LoVo (cell line): ENCODE results near the gene MGAT4B.
"Not testable (repeated sequence)": the region's sequence is repeated elsewhere in the genome, so short reads cannot be mapped to it uniquely, and the experiment has no call there.

ENCODE experiments used
- DNase-seq: peaks from one replicate; pipeline ENCODE4 v3.0.0-alpha.2; 2016; ENCODE audit warnings: low spot score

Gene MGAT4B

DNA sequence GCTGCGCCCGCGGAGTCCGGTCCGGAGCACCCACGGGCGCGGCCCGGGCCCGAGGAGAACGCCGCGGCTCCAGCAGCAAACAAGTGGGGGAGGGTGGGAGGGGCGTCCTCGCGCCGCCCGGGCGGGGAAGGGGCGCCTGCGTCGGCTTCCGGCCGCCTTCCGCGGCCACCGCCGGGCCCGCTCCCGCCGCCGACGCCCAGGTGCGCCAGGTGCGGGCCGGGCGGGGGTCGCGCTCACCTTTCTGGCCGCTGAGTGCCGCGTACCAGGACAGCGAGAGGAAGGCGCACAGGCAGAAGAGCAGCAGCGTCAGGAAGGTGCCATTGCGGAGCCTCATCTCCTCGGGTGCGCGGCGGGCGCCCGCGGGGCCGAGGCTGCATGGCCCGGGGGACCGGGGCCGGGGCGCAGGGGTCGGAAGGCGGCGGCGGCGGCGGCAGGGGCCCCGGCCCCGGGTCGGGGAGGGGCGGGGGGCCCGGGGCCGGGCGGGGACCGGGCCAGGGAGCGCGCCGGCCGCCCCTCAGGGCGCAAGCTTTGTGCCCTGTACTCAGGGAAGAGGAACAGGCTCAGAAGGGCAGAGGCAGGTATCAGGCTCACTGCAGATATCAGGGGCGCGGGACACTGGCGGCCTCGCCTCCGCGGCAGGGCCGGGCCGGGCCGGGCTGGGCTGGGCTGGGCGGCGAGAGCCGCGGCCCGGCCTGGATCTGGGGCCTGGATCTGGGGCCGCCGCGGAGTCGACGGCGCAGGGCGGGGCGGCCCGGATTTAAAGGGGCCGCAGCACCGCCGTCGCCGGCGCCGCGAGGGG lies at the start of gene MGAT4B:
Gene MGAT4B, minus strand, starts transcription at position 617 of the 799 bp plus-strand sequence. Its CDS starts 283 bp downstream, at position 334.
- DNase-seq = peak; percentile 81

DNA sequence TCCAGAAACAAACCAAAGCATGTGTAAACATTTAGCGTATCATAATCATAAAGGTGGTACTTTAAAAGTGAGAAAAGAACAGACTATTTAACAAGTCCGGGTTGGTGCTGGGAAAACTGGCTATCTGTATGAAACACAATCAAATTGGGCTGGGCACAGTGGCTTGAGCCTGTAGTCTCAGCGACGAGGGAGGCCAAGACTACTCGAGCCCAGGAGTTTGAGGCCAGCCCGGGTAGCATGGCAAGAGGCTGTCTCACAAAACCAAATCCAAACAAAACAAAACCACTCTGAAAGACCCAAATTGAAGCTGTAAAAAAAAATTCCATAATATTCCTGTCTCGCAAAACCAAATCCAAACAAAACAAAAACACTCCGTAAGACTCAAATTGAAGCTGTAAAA lies 47.7 kb upstream of the MGAT4B start:
- no peak for DNase-seq

DNA sequence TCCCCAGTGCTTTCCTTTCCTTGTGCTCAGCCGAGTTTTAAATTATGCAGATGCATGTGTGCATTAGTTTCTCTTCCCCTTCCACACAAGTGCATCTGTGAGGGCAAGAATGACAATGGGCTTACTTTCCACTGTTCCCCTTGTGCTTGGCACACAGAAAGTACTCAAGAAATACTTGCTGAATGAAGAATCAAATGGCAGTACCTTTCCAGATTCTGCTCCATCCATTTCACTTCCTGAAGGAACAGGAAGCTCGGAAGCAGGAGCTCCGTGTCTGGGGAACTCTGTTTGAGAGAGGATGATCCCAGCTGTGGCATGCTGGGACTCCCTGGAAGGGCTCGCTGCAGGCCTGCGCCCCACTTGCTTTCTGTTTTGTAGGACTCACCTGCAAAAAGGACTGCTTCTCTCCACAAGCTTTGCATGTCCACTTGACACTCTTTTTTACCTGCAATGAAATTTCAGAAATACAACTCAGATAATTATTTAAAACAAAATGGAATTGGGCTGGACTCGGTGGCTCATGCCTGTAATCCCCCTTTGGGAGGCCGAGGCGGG lies 46.4 kb upstream of the MGAT4B start:
- DNase-seq = no peak

DNA sequence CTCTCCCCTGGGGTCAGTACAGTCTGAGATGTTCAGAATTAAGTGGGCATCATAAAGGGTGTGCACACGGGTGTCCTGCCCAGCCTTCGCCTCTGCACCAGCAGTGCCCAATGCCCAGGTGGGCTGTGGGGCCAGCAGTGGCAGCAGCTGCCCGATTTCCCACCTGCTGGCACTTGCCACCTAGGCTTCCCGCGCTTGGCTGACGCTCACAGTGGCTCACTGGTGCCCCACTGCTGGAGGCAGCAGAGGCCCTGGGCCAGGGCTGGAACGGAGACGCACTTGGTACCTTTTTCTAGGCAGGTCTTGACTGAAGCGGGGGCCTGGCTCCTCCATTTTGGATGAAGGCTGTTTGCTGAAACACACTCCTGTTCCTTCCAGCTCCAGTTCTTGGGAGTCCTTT lies 35.0 kb upstream of the MGAT4B start:
- DNase-seq = no peak

DNA sequence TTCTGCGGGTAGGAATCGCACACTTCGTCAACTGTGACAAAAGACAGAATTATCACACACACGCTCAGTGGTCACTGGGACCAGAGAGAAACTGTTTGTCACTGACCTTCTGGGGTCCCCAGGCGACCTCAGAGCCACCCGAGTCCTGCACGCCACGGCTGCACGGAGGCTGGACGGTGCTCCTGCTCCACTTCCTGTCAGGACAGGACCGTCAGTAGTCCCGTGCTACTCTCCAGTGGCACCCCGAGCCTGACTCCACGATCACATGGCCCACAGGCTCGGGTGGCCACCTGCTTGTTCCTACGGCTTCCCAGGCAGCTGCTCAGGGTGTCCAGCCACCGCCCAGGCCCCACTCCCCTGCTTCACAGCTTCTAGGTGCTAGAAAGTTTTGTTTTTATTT lies 34.1 kb upstream of the MGAT4B start:
- no peak for DNase-seq

DNA sequence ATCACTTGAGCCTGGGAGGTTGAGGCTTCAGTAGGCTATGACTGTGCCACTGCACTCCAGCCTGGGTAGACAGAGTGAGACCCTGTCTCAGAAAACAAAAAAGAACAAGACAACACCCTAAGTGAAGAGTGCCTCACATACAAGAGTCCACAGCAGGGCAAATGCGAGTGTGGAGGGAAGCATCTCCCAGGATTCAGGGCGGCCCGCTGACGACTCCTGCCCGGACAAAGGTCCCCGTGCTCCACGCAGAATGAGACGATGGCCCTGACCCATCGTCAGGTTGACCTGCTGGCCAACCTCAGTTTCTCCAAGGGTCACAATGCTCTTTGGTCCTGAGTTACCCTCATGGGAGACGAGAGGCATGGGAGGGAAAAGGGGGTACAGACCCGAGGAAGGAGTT lies 33.7 kb upstream of the MGAT4B start:
- DNase-seq = no peak

DNA sequence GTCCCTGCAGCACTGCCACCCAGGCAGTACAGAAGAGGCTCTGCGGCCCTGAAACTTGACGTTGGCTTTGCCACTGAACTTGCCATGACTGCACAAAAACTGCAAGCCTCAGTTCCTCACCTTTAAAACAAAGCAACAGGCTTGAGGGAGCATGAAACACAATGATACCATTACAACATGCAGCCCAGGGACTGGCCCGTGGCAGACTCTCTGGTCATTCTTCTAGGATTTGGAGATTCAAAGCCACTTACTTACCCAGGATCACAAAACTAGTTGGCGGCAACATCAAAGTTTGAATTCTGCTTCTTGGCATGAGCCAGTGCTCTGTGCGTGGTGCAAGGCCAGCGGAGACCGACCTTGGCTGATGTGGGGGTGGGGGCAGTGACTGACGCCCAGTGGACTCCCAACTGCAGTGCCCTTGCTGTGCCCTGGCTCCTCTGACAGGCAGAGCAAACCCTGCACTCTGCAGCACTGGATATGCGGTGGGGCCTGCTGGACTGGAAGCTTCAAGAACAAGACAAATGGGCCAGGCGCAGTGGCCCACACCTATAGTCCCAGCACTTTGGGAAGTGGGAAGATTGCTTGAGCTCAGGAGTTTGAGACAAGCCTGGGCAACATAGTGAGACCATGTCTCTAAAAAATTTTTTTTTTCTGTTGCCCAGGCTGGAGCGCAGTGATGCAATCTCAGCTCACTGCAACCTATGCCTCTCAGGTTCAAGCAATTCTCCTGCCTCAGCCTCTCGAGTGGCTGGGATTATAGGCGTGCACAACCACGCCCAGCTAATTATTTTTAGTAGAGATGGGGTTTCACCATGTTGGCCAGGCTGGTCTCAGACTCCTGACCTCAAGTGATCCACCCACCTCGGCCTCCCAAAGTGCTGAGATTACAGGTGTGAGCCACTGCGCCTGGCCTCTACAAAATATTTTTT lies 32.9 kb upstream of the MGAT4B start:
- DNase-seq = no peak

DNA sequence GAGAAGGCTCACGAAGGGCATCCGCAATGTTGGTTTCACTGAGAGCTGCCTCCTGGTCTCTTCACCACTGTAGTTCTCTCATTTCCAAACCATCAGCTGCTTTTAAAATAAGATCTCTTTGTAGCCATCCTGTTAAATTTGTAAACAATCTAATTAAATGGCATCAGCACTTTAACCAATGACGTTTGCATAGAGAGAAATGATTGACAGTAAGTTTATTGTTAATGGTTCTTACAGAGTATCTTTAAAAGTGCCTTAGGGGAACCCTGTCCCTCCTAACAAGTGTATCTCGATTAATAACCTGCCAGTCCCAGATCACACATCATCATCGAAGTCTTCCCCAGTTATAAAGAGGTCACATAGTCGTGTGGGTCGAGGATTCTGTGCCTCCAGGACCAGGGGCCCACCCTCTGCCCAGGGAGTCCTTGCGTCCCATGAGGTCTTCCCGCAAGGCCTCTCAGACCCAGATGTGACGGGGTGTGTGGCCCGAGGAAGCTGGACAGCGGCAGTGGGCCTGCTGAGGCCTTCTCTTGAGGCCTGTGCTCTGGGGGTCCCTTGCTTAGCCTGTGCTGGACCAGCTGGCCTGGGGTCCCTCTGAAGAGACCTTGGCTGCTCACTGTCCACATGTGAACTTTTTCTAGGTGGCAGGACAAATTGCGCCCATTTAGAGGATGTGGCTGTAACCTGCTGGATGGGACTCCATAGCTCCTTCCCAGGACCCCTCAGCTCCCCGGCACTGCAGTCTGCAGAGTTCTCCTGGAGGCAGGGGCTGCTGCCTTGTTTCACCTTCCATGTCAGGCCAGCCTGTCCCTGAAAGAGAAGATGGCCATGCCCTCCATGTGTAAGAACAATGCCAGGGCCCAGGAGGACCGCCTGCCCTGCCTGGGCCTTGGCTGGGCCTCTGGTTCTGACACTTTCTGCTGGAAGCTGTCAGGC lies 30.7 kb upstream of the MGAT4B start:
- DNase-seq = no peak

DNA sequence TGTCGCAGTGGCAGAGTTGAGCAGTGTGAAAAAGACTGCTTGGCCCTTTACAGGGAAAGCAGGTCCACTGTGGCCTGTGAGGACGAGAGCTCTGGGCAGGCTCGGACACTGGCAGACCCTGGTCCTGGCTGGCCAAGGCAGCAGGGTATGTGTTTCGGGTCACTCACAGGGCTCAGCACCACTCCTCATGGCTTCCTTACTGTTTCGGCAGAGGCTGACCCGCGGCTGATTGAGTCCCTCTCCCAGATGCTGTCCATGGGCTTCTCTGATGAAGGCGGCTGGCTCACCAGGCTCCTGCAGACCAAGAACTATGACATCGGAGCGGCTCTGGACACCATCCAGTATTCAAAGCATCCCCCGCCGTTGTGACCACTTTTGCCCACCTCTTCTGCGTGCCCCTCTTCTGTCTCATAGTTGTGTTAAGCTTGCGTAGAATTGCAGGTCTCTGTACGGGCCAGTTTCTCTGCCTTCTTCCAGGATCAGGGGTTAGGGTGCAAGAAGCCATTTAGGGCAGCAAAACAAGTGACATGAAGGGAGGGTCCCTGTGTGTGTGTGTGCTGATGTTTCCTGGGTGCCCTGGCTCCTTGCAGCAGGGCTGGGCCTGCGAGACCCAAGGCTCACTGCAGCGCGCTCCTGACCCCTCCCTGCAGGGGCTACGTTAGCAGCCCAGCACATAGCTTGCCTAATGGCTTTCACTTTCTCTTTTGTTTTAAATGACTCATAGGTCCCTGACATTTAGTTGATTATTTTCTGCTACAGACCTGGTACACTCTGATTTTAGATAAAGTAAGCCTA lies 29.8 kb upstream of the MGAT4B start:
- DNase-seq = no peak

DNA sequence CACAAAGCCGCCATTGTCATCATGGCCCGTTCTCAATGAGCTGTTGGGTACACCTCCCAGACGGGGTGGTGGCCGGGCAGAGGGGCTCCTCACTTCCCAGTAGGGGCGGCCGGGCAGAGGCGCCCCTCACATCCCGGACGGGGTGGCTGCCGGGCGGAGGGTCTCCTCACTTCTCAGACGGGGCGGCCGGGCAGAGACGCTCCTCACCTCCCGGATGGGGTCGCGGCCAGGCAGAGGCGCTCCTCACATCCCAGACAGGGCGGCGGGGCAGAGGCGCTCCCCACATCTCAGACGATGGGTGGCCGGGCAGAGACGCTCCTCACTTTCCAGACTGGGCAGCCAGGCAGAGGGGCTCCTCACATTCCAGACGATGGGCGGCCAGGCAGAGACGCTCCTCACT lies 28.2 kb upstream of the MGAT4B start:
- not testable (repeated sequence) for DNase-seq

DNA sequence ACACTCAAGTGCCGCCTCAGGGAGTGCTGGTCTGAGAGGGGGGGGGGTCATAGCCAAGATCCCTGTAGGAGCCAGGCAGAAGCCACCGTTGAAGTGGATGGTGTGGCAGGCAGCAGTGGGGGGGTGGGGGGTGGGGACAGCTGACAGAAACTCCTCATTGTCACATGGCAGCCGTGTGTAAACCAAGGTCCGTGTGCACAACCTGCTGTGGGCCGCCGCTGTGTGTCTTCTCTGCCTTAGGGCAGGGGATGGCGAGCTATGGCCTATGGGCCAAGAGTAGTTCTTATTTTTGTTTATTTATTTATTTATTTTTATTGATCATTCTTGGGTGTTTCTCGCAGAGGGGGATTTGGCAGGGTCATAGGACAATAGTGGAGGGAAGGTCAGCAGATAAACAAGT lies 27.5 kb upstream of the MGAT4B start:
- DNase-seq = no peak

DNA sequence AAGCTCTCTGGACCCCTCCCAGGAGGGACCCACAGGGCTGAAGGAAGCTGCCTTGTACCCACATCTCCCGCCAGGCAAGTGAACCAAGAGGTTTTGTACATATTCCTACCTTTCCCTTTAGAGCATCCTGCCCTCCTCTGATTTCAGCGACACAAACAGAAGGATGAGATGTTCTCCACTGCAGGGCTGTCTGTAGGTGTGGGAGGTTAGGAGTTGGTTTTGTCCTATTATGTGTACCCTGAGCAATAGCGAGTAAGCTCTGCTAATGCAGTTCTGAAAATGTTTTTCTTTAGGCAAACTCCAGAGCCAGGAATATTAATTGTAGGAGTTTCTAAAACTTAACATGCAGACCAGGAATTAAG lies 27.0 kb upstream of the MGAT4B start:
- DNase-seq = no peak

DNA sequence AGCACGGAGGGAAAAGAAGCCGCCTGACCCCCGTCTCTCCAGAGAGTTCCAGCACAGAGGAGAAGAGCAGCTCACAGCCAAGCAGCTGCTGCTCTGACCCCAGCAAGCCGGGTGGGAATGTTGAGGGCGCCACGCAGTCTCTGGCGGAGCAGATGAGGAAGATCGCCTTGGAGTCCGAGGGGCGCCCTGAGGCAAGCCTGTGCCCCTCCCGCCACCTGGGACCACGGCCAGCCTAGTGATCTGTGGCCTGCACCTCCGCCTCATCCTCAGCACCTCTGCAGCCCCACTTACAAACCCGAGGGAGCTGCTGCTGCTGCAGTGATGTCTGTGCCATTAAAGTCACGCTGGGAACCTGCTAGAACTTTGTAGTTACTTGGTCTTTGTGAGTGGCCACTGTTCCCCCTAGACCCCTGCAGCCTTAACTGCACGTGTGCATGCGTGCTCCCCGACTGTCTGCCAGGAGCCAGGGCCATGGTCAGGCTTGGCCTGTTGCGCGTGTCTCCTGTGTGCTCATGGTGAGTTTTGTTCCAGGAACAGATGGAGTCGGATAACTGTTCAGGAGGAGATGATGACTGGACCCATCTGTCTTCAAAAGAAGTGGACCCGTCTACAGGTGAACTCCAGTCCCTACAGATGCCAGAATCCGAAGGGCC lies 26.5 kb upstream of the MGAT4B start:
- DNase-seq = no peak

DNA sequence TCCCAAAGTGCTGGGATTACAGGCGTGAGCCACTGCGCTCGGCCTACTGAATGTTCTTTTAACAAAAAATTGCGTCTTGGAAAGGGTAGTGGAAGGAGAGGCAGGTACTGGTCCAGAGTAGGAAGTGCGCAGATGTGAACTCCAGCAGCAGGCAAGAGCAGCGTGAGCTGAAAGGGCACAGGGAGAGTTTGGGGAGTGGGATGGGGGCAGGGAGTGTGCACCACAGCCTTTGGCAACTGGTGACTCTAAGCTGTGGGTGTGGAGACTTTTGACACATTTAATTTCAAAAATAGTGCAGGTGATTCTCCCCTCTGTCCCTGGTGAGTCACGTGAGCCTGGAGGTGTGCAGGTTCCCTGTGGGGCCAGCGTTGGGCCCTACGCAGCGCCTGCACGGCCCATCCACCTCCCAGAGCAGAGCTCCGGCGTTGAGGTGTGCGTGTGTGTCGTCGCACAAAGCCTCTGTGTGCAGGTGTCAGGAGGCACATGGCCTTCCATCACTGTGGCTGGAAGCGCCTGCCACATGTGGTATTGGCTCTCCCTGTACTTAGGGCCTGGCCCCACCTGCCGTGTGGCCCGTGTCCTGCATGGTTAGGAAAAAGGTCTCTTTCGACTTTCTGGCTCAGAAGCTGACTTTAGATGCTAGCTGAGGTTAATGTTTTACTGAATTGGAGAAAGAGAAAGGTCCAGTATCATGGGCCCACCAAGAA lies 25.5 kb upstream of the MGAT4B start:
- DNase-seq = no peak

DNA sequence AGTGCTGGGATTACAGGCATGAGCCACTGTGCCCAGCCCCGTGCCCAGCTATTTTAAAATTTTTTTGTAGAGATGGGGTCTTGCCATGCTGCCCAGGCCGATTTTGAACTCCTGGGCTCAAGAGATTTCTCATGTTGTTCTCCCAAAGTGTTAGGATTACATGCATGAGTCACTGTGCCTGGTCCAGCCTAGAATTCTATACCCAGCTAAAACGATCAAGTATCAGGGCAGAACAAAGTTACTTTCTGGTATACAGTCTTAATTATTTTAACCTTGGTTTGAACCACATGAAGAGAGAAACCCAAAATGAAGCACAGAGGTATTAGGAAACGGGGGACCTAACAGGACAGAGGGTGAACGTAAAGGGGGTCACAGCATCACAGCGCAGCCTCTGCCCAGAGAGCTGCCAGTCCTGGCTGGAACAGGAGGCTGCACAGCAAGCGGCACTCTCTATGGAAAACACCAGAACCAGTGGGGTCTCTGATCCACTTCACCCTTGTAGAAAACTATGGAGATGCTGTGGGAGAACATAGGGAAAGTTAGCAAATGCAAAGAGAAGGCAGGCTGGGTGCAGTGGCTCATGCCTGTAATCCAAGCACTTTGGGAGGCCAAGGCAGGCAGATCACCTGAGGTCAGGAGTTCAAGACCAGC lies 24.3 kb upstream of the MGAT4B start:
- DNase-seq = no peak

DNA sequence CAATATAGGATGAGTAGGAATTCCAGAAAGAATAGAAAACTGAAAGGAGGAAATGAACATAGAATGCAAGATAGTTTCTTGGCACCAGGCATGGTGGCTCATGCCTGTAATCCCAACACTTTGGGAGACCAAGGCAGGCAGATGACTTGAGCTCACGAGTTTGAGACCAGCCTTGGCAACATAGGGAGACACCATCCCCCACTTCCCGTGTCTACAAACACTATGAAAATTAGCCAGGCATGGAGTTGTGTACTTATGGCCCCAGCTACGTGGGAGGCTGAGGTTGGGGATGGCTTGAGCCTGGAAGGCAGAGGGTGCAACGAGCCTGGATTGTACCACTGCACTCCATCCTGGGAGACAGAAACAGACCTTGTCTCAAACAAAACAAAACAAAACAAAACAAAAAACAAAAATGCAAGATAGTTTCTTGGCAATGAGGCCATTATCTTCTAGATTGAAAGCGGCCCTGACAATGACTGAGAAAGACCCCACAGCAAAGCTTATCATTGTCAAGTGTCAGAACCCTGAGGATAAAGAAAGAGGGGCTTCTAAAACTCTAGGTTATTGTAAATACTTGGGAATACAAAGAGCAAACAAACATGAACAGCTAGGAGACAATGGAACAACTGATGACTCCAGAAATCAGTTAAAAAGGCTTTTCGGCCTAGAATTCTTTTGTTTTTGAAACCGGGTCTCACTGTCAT lies 23.2 kb upstream of the MGAT4B start:
- DNase-seq = no peak

DNA sequence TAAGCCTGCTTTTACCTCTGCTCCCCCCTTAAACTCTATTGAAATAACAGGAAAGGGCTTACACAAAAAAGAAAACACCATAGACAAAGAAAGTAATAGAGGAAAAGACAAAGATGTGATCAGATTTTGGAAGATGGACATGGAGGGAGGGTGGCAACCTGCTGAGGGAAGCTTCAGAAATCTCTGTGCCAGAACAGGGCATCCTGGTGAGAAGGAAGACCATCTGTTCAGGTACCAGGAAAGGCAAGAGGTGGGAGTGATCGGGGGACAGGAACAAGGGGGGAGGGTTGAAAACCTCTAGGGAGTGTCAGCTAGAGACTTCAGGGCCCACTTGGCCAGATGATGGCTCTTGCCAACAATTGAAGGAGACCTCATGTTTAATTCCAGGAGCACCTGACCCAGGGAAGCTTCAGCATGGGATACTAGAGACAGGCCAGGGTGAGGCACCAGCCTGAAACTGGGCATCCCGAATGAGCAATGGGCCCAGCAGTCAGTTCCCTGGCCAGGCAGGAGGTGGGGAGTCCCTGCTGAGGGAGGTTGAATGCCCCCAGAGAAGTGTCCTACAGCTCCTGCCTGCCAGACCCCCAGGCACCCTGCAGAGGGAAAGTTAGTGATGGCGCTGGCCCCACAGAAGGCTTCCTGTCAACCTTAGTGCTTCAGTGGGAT lies 22.2 kb upstream of the MGAT4B start:
- DNase-seq = no peak

DNA sequence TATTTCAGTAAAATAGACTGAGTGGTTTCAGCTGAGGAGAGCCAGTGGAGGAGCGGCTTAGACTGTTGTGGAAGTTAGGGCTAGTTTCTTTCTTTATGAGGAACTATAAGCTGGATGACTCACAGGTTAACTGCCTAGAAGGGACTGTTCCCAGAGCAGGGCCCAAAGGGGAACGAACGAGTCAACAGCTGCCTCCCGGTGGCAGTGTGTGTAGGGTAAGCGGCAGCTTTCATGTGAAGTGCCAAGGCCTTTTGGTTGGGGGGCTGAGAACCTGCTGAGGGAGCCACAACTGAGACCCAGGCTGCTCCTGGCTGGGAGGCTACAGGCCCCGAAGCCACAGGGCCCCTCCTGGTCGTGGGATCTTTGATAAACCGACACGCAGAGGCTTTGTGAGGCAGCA lies 21.0 kb upstream of the MGAT4B start:
- no peak for DNase-seq
